Stomach (tissue), 4 donors: ENCODE measurements around the gene AVPR2.

Experiments used
- POLR2A ChIP-seq, 4 donors: fragments of 450-650 bp; IDR thresholded peaks; one replicate each; pipeline ENCODE4 v1.6.1; 2016; ENCODE audit warnings: antibody characterized with exemption in 4 of 4, control low read depth in 2 of 4, mild to moderate bottlenecking in 1 of 4, moderate library complexity in 1 of 4
- POLR2AphosphoS5 ChIP-seq, 3 donors: sonication (generic); formaldehyde crosslinking; IDR thresholded peaks; one replicate each; pipeline ENCODE4 v1.6.1; 2016; ENCODE audit warnings: antibody characterized with exemption in 3 of 3
- TF ChIP-seq, protein P1 (sequence below), 7 experiments: fragments of 450-650 bp in 4 of 7; fragments of 200-600 bp in 3 of 7; sonication (generic) in 3 of 7; IDR thresholded peaks; one replicate each; pipeline ENCODE4 v1.5.1; 2016 to 2019; ENCODE audit warnings: antibody characterized with exemption in 7 of 7, control low read depth in 2 of 7, mild to moderate bottlenecking in 1 of 7

DNA sequence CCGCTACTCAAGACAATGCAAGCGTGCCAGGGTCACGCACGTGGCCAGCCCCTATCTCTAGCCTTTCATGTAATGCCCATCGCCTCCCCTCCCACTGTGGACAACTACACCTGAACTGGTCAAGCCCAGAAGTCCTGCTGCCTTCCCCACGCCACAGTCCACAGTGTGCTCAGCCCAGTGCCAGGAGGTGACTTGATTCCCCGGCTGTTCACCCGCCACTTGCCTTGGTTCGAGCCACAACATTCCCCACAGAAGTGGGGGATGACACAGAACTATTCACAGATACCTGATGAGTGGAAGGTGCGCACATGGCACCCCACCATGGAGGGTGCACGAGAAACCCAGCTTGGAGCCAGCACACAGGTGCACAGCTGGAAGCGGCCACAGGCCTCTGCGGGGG lies 14.8 kb downstream of the AVPR2 start:
- TF ChIP-seq, protein P1, sequence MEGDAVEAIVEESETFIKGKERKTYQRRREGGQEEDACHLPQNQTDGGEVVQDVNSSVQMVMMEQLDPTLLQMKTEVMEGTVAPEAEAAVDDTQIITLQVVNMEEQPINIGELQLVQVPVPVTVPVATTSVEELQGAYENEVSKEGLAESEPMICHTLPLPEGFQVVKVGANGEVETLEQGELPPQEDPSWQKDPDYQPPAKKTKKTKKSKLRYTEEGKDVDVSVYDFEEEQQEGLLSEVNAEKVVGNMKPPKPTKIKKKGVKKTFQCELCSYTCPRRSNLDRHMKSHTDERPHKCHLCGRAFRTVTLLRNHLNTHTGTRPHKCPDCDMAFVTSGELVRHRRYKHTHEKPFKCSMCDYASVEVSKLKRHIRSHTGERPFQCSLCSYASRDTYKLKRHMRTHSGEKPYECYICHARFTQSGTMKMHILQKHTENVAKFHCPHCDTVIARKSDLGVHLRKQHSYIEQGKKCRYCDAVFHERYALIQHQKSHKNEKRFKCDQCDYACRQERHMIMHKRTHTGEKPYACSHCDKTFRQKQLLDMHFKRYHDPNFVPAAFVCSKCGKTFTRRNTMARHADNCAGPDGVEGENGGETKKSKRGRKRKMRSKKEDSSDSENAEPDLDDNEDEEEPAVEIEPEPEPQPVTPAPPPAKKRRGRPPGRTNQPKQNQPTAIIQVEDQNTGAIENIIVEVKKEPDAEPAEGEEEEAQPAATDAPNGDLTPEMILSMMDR (IDR thresholded peaks at IDR 0.05) = no peak
- TF ChIP-seq POLR2AphosphoS5 (IDR thresholded peaks at IDR 0.05) = no peak
- TF ChIP-seq POLR2A (IDR thresholded peaks at IDR 0.05) = no peak
